ENCODE measurements around the gene UPK3B.
A peak's percentile ranks its signal among the peaks of the same experiment; 100 is the strongest.
"Not testable (repeated sequence)": the region's sequence is repeated elsewhere in the genome, so short reads cannot be mapped to it uniquely, and the experiment has no call there.

Gene UPK3B

DNA sequence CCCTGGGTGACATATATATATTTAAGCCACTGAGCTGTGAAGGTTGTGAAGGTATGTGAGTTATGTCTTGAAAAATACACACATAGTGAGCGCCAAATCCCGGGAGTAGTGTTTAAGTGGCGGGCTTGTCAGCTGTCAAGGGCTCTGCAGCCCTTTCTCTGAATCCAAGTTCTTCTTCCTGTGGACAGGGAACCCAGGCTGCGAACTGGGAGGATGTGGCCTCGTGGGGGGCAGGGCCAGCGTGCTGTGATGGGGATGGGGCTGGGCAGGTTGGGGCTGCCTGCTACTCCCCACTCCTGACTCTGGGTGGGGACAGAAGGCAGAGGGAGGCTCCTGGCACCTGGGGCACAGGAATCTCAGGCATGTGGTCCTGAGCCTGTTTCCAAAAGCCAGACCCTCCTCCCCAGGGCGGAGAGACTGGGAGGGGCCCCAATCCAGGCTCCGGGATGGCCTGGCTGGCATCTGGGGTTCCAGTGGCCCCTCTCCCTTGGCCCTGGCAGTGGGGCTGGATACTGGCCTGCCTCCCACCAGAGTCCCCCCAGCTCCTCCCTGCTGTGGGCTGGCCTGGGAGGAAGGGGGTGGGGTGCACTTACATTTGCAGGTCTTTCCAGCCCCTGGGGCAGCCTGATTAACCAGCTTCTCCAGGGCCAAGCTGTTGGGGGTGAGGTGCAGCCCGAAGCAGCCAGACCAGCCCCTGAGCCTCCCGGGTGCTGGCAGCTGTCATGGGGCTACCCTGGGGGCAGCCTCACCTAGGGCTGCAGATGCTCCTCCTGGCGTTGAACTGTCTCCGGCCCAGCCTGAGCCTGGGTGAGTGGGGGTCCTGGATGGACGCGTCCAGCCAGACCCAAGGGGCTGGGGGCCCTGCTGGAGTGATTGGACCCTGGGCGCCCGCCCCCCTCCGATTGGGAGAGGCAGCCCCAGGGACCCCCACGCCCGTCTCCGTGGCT is at the start of gene UPK3B:
Gene UPK3B (plus strand): TSS at position 622 of the 947 bp plus-strand sequence. CDS start 101 bp downstream, at position 723.
- no peak for TF ChIP-seq CTCF (conservative IDR thresholded peaks at IDR 0.05; ENCODE audit: low read depth, low read length)
- DNase-seq (ENCODE audit: low read depth) = peak; percentile 55

GRCh38 chr7:76460767-76461166 is 49.6 kb upstream of the UPK3B start:
- not testable (repeated sequence) for DNase-seq (ENCODE audit: low read depth)

More for the DNA sequence above, at the start of gene UPK3B:
- peak within 1 kb of the TSS; percentile 40 for H3K4me3 ChIP-seq (ENCODE audit: low read length)

DNA sequence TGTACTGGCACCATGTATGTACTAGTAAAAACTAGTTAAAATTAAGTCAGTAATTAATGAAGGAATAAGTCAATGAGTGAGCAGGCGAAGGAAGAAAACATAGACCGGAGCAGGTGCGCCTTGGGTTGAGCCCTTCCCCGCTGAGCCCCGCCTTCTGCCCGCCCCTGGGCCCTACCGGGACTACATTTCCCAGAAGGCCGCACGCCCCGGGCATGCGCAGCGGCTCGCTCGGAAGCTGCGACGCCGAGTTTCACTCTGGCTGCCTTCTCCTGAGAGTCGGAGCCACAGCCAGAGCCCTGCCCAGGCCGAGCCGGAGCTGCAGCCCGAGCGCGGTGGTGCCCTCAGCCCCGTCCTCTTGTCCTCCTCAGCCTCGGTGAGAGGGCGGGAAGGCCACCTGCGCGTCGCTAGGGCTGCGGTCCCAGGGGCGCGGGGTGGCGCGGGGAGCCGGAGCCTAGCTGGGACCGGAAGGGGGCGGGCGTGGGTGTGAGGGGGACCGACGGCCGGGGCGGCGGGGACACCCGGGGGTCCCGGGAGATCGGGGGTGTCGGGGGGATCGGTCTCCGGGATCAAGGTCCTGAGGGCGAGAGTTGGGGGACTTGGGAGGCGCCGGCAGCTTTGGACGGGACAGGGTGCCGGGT is 48.8 kb upstream of the UPK3B start, which contains the start of gene DTX2:
Gene DTX2 (plus strand): TSS at position 246 of the 638 bp plus-strand sequence. CDS start 18,801 bp downstream, outside the sequence.
- peak within 1 kb of the TSS; percentile 34 for H3K4me3 ChIP-seq (ENCODE audit: low read length)
- DNase-seq (ENCODE audit: low read depth) = not testable (repeated sequence)

More at GRCh38 chr7:76460767-76461166, 49.6 kb upstream of the UPK3B start:
- not testable (repeated sequence) for H3K4me3 ChIP-seq (ENCODE audit: low read length)

DNA sequence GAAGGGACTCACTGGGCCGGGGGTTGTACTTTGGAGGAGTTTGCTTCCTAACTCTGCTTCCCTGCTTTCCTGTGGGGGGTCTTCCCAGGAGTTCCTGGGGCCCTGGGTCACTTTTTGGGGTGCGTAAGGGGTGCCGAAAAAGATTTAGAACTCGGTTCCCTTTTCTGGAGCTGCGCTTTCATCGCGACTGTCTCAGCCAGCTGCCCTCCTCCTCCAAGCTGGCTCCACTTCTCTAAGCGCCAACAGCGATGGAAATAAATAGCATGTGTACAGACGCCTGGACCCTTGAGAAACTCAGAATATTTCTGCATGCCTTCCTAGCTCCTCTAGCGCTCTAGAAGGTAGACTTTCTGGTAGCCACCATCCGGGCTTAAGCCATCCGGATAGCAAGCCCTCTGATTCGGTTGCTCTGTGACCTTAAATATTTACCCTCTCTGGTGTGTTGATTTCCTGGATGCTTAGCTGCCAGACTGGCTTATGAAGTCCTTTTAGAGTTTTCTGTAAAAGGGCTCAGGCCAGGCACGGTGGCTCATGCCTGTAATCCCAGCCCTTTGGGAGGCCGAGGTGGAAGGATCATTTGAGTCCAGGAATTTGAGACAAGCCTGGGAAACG is 48.0 kb upstream of the UPK3B start:
- not testable (repeated sequence) for DNase-seq (ENCODE audit: low read depth); H3K4me3 ChIP-seq (ENCODE audit: low read length)

- not testable (repeated sequence) for DNase-seq (ENCODE audit: low read depth); H3K4me3 ChIP-seq (ENCODE audit: low read length)
Measured at GRCh38 chr7:76464959-76465358, 45.4 kb upstream of the UPK3B start.

GRCh38 chr7:76465950-76466349 is 44.4 kb upstream of the UPK3B start:
- H3K4me3 ChIP-seq (ENCODE audit: low read length); DNase-seq (ENCODE audit: low read depth): not testable (repeated sequence)

- not testable (repeated sequence) for DNase-seq (ENCODE audit: low read depth); H3K4me3 ChIP-seq (ENCODE audit: low read length)
Measured at GRCh38 chr7:76467743-76468404, 42.5 kb upstream of the UPK3B start.

DNA sequence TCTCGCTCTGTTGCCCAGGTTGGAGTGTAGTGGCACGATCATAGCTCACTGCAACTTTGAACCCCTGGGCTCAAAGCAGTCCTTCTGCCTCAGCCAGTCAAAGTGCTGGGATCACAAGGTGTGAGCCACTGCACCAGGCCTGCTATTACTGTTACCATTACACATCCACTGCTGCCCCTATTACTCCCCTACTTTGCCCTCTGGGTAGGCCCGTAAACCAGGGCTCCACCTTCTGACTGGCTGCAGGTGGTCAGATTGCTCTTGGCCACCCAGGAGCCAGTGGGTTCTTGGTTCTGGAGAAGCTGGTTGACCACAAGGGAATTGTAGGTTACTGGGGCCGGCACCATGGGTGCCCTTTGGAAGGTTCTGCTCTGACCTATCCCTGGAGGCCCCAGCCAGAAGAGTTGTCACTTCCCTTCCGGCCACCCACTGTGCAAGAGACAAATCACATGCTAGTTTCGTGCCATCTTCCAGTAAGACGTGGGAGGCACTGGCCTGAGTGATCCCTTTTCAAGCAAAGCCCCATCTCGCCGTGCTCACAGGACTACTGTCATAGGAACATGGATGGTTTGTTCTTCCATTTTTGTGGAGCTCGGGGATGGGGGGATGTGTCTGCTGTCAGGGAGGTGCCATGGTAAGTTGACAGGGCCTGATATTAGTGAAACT is 38.7 kb upstream of the UPK3B start:
- not testable (repeated sequence) for DNase-seq (ENCODE audit: low read depth); H3K4me3 ChIP-seq (ENCODE audit: low read length)

GRCh38 chr7:76473097-76473496 is 37.3 kb upstream of the UPK3B start:
- H3K4me3 ChIP-seq (ENCODE audit: low read length); DNase-seq (ENCODE audit: low read depth): not testable (repeated sequence)

- H3K4me3 ChIP-seq (ENCODE audit: low read length); DNase-seq (ENCODE audit: low read depth): not testable (repeated sequence)
Measured at GRCh38 chr7:76476280-76476679, 34.1 kb upstream of the UPK3B start.

- not testable (repeated sequence) for DNase-seq (ENCODE audit: low read depth); H3K4me3 ChIP-seq (ENCODE audit: low read length)
Measured at GRCh38 chr7:76476742-76477474, 33.4 kb upstream of the UPK3B start.

- not testable (repeated sequence) for H3K4me3 ChIP-seq (ENCODE audit: low read length); DNase-seq (ENCODE audit: low read depth)
Measured at GRCh38 chr7:76479628-76480027, 30.7 kb upstream of the UPK3B start.

- not testable (repeated sequence) for DNase-seq (ENCODE audit: low read depth); H3K4me3 ChIP-seq (ENCODE audit: low read length)
Measured at GRCh38 chr7:76480403-76481253, 29.7 kb upstream of the UPK3B start.

GRCh38 chr7:76482660-76483059 is 27.7 kb upstream of the UPK3B start:
- H3K4me3 ChIP-seq (ENCODE audit: low read length); DNase-seq (ENCODE audit: low read depth): not testable (repeated sequence)

DNA sequence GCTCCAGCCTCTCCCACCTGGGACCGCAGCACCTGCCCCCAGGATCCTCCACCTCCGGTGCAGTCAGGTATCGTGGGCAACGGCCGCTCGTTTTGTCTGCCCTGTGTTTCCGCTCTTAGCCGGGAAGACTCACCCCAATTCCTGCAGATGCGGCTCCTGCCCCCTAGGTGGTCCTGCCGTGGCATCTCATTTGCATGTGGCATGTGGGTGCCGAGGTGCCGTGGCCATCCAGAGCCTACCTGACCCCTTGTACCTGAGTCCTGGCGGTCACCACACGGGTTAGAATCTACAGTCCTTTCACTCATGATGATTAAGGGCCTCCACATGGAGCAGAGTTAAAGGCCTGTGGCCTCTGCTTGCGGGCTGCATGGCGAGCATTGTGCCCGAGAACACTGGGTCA is 27.3 kb upstream of the UPK3B start:
- DNase-seq (ENCODE audit: low read depth) = not testable (repeated sequence)

GRCh38 chr7:76484456-76484855 is 25.9 kb upstream of the UPK3B start:
- not testable (repeated sequence) for DNase-seq (ENCODE audit: low read depth); H3K4me3 ChIP-seq (ENCODE audit: low read length)

More for the DNA sequence above, 27.3 kb upstream of the UPK3B start:
- not testable (repeated sequence) for H3K4me3 ChIP-seq (ENCODE audit: low read length)

Data from retinal pigment epithelial cell (primary cell).